Islet precursor cell (in vitro differentiated cells): Measurements from ENCODE around the gene FAM240A.
A peak's percentile ranks its signal among the peaks of the same experiment; 100 is the strongest.
"Not testable (repeated sequence)": the region's sequence is repeated elsewhere in the genome, so short reads cannot be mapped to it uniquely, and the experiment has no call there.

Experiments used
- DNase-seq: peaks from one replicate; pipeline ENCODE4 v3.0.0-alpha.2; 2018

The FAM240A gene

DNA sequence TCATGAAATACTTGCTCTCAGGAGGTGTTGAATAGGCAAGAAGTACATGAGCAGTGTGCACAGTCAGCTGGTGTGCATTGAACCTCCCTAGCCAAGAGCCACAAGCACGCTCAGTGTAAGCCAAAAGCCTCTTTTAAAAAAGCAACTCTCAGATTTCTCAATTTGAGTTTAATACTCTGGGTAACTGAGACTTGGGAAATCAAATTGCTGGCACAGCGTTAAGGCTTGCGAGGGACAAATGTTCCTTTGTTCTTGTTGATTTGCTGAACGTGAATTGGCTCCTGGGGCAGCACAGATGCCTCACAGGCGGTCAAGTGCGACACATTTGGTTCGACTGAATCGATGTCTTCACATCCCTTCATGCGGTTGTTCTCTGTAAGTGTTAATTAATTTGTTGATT, at the start of gene FAM240A:
FAM240A (plus strand) TSS at position 202 of the 400 bp plus-strand sequence; CDS start at position 361, 159 bp downstream.
- DNase-seq = no peak

DNA sequence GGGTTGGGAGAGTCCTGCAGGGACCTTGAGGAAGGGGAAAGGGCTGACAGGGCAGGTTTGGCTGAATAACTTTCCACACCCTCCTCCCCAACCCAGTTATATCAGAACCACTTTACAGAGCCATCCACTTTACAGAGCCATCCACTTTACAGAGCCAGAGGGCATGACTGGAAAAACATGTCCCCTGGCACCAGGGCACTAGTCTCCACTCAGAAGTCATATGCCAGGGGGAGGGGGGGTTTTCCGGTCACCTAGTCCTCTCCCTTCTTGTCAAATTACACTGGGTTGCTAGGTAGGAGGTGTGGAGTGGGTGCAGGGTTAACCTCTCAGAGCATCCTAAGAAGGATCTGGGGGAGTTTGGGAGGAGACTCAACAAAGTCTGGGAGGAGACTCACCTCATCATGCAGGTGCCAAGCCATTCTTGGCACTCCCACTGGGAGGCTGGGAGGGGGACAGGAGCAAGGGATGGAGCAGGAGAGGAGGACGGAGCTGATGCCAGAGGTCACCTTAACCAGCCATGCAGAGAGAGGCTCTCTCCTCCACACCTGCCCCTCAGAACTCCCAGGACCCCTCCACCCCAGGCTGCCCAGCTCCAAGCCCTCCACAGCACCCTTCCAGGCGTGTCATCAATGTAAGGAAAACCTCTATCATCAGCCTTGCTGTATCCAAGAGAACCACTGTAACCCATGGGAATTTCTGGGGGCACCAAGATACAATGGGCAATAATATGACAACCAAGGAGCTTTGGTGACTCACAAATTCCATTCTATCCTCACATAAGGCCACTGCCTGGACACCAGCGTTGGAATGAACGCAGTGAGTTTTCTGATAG, 47.9 kb upstream of the FAM240A start:
- peak; percentile 39 for DNase-seq

DNA sequence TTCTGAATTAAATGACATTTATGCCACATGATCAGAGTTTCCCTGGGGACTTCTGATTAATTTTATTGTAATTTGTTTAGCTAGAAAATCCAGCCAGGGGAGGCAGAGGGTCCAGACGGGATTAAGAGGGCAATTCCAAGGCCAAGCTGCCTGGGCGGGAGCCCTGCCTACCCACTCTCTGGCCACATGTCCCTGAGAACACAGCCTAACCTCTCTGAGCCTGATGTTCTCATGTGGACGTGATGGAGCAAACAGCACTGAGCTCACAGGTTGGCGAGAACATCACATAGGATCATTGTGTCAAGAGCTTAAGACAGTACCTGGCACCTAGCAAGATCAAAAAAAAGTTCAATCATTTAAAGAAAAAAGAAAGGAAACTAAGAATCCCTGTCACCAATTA, 47.2 kb upstream of the FAM240A start:
- no peak for DNase-seq

DNA sequence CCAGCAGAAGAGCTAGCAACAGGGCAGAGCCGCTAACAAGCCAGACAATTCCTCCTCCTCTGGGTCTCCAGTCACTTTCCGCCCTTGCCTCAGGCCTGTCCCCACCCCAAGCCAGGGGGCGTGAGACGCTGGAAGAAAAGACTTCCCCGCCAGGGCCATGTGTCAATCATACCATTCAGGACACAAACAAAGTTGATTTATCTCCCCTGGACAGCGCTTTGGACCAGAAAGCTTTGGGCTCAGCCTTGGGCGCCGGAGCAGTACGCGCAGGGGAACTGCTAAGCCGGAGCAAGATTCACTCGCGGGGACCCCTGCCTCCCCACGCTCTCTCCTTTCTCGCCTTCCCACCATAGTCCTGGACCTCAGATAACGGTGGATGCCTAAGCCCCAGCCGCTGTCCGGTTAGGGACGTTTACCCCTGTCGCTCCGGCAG, 46.7 kb upstream of the FAM240A start:
- peak; percentile 86 for DNase-seq

DNA sequence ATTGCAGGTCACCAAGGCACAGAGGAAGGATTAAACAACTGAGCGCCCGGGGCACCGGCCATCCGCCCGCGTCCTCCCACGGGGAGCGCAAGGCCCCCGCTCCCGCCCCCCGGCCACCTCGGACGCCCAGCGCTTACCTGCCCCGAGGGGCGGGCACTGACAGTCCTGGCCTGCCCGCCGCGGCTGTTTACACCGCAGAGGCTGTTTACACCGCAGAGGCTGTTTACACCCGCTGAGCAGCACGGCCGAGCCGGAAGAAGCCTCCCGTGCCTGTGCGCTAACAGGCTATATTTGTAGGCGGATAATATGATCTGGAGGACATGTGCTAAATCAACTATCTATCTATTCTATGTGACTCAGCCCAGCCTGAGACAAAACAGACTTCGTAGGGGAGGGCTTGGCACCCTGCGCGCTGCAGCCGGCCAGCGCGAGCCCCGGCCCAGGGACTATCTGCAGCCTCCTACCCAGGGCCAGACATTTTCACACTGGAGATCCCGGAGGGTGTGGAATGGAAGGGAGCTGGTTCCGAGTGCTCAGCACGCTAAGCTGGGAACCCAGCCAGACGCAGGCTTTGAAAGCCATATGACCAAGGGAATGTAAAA, 46.2 kb upstream of the FAM240A start, which contains the start of gene LRRC2:
LRRC2 (minus strand) TSS at position 263 of the 602 bp plus-strand sequence. CDS start 14,711 bp downstream, outside the sequence.
- peak; percentile 79 for DNase-seq

DNA sequence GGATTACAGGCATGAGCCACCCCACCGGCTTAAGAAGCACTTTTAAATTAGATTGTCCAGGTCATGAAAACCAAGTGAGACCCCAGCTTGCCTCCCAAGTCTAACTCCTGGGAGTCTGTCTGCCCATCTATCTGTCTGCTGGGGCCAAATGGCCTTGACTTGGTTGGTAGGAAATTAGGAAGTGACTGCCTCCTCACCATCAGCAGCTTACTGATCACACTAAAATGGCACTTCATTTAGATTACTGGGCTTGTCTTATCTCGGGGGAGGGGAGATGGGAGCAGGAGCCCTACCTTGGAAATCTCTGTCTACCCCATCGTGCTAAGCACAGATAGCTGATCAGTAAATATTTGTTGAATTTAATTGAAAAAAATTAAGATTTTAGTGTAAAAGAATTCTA, 40.6 kb upstream of the FAM240A start:
- DNase-seq = peak; percentile 44

DNA sequence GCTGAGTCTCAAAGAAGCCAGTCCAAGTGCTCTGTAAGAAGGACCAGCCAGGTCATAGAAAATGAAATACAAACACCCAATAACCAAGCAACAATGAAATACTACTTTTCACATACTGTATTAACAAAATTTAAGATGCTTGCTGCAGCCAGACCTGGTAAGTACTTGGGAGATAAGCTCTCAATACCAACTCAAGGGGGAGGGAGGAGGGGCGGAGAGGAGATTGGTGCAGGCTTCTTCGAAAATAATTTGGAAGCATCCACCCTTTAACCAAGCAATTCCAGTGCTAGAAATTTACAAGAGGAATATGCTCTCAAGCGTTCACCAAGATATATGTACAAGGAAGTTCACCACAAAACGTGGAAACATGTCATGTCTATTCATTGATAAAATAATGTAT, 38.6 kb upstream of the FAM240A start:
- DNase-seq = no peak

DNA sequence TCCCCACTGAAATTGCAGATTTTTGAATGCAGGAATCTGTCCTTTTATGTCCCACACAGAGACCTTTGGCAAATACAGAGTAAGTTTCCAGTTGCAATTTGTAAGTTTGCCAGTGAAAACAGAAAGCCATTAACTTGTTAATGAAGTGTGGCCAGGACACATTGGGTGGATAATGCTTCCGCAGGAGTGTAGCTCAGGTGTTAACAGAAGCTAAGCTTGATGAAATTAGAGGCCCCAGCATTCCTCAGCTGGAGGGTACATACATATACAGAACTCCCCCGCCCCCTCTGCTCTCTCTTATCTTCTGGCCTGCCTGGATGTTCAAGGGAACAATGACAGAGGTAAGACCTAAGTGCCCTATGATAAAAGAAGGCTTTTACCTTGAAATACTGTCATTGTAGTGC, 38.1 kb upstream of the FAM240A start:
- peak; percentile 56 for DNase-seq

DNA sequence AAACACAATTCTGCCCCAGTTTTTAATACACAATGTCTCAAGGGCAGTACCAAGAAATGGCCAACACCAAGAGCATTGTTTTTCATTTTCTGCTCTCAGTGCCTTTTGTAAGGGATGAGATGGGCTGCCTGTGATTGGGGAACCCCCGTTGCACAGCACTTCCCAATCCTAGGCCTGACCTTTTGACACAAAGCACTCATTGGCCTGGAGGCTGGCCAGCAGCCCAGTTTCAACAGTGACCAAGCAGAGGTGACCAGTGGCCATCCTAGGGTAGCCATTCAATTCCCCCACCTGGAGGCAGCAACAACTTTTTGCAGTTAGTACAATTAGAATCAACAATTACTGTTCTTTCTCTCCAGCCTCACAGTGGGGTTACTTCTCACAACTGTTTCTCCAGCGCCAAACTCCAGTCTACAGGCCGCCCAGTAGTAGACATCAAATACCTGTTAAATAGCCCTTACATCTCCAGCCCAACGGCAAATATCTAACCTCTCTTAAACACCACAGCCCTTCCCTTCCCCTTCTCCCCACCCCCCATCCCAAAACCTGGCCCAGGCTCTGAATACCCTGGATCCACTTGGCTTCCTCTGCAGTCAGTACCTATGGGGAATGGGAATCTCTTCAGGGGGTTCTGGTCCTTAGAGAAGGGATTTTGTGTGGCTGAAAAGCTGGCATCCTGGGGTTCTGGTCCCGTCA, 37.3 kb upstream of the FAM240A start:
- DNase-seq = peak; percentile 45

DNA sequence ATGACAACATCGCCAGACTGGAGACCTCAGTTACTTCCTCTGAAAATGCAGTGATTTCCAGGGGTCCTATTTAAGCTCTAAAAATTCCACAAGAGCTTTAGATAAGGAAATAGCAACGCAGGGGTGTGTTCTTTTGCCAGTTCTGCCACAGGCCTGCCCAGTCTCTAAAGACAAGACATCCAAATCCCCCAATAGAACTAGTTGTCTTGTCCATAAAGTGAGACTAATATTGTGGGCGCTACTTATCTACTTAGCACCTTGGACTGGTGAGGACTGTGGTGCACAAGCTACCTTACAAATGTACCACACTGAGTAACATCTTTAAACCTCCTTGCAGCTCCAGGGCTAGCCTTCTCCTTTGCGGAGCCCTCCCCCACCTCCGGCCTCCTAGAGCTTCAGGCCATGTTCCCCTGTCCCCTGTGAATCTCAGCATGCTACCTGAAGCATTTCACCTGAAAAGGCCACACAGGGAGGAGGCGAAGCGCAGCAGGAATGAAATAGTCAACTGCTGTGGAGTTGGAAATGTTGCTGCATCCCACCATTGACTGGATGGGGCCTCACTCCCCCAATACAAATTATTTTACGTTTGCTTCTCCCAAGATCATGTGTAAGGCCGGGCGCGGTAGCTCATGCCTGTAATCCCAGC, 36.6 kb upstream of the FAM240A start:
- DNase-seq = peak; percentile 58

DNA sequence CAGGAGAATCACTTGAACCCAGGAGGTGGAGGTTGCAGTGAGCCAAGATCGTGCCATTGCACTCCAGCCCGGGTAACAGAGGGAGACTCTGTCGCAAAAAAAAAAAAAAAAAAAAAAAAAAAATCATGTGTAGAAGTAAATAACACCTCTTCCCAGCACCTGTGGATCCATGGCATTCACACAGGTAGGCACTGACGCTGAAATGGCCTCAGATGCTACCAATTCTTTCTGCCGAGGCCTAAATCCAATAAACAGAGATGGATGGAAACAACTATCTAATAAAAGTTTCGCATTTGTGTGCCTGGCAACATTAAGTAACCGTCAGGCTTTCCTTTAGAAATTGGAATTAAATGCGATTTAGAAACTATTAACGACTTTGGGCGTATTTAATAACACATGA, 35.9 kb upstream of the FAM240A start:
- DNase-seq = peak; percentile 40

DNA sequence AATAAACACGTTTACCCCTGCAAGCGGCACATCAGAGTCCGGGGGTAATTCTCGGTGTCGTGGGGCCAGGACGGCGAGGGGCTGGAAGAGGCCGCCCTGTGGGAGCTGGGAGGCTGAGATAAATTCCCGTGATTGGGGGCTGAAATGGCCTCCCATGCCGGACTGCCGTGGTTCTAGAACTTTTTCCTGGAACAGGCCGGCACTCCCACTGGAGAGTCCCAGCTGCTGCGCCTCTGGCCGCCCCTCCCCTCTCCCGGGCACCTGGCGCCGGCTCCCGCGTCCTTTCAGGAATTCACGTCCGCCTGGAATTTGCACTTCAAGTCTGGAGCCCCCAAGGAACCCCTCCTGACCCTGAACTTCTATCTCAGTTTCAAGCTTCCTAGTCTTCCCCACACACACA, 35.4 kb upstream of the FAM240A start:
- DNase-seq = peak; percentile 82

DNA sequence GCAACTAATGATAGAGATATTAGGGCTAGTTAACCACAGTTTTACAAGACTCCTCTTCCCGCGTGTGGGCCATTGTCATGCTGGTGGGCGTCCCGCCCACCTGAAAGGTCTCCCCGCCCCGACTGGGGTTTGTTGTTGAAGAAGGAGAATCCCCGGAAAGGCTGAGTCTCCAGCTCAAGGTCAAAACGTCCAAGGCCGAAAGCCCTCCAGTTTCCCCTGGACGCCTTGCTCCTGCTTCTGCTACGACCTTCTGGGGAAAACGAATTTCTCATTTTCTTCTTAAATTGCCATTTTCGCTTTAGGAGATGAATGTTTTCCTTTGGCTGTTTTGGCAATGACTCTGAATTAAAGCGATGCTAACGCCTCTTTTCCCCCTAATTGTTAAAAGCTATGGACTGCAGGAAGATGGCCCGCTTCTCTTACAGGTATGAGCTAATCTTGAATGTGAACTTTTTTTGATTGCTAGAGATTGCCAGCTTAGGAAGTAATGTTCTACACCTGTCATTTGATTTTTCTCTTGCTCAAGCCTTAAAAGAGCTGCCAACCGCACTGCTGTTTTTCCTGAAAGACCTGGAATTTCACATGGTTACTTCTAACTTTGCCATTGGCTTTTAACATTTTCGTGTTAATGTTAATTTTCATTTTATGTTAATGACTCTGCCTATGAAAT, 34.6 kb upstream of the FAM240A start:
- DNase-seq = not testable (repeated sequence)

DNA sequence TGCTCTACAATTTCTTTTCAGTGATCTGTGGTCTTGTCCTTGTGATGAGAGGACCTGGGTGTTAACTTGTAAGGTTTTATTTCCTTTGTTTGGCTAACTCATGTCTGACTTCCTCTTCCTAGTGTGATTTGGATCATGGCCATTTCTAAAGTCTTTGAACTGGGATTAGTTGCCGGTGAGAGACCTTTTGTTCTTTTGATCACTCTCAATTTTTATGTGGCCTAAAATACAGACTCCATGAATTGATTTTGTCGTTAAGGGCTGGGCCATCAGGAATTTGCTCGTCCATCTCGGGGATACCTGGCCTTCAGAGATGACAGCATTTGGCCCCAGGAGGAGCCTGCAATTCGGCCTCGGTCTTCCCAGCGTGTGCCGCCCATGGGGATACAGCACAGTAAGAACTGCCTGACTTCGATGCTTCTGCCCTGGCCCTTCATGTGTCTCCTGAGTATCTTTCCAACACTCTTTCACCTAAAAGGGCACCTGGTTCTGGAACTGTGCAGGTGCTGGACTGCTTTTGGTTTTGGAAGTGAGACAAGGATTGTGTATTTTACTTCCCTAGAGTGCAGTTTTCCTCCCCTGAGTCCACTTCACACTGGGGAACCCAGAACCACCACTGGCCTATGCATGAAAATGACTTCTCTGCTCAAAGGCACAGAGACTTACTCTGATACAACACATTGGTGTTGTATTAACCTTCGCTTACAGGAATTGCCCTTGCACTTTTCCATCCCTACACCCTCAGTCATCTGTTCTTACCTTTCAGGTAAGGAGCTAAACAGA, 33.2 kb upstream of the FAM240A start:
- no peak for DNase-seq

DNA sequence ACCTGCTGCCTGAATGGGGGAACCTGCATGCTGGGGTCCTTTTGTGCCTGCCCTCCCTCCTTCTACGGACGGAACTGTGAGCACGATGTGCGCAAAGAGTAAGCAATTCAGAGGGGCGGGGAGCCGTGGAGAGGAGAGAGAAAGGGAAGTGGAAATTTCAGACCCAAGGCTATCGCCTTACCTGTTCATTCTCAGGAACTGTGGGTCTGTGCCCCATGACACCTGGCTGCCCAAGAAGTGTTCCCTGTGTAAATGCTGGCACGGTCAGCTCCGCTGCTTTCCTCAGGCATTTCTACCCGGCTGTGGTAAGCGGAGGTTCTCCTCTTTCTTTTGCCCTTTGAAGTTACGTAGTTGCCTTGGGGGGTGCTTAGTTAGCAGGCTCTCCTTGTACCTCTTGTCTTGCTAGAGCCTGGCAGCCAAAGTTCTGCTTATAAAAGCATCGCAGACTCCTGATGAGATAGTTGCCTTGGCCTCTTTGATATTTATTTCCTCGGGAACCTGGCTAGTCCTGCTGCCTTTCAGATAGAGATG, 32.5 kb upstream of the FAM240A start:
- DNase-seq = no peak

DNA sequence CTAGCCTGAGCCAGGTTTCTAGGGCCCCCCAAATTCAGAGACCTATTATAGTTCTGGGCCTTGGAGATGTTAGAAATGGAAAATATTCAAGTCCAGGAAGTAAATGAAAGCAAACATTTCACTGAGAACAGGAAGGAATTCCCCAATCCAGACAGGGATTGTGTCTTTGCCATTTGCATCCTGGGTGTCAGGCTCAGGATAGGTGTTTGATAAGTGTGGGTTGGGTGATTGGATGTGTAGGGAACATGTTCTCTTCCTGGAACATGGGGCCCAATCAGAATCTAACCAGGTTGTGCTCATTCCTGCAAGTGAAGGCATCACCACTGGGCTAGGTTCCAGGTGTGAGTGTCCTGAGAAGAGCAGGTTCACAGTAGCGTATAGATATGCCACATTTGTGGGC, 31.6 kb upstream of the FAM240A start:
- no peak for DNase-seq

DNA sequence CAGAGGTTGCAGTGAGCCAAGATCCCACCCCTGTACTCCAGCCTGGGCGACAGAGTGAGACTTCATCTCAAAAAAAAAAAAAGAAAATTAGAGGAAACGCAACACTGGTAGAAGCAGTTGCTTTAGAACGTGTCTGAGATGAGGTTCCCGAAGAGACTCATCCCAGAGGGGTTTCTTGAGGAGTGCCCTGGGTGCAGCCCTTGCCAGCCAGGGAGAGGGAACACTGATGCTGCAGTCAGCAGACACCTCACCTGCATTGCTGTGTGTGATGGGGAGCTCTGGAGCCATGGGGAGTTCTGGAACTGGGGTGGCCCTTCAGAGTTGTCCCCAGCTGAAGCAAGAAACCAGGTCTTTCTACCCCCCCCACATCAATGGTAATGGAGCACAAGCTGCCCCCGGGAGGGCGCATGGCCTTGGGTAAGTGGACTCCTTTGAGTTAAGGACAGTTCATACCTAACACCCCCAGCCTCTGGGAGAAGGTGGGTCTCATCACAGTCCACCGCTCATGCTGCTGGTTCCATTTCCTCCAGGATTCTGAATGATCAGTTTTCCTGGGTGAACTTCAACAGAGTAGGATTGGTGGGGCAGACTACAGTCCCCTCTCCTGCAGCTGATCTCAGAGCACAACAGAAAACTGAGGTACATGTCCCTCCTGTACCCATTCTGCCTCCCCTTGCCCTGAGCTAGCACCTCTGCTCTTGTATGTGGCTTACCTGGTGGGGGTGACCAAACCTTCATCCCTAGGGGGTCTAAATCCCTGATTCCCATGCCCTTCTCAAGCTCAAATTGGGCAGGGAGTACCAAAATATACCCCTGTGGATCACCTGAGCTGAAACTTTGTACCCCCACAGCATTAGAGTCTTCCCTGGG, 27.5 kb upstream of the FAM240A start:
- no peak for DNase-seq

DNA sequence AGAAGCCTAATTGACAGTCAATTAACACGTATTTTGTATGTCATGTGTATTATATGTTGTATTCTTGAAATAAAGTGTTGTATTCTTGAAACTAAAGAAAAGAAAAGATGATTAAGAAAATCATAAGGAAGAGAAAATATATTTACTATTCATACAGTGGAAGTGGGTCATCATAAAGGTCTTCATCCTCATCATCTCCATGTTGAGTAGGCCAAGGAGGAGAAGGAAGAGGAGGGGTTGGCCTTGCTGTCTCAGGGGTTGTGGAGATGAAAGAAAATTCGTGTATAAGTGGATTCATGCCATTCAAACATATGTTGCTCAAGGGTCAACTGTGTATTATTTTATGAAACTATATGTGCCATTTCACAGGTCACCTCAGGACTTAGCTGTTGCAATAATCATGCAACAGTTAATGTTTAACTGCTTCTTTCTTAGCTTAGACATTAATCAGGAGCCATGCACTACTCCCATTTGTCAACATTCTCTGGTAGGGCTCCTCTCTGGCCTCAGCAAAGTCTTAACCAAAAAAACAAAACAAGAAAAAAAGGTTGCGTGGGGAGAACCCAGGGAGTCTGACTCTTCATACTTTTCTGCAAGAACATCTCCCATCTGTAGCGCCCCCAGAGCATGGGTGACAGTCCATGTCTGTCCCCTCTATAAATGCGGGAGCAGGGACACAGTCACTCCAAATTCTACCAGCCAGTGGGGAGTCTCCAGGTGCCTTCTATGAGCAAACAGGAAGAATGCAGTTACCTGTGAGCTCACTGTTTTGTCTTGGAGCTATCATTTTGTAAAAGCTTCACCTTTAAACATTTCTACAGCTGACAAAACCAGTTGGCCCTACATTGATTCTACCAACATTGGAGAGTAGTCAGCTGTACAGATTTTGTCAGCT, 26.3 kb upstream of the FAM240A start:
- DNase-seq = no peak

DNA sequence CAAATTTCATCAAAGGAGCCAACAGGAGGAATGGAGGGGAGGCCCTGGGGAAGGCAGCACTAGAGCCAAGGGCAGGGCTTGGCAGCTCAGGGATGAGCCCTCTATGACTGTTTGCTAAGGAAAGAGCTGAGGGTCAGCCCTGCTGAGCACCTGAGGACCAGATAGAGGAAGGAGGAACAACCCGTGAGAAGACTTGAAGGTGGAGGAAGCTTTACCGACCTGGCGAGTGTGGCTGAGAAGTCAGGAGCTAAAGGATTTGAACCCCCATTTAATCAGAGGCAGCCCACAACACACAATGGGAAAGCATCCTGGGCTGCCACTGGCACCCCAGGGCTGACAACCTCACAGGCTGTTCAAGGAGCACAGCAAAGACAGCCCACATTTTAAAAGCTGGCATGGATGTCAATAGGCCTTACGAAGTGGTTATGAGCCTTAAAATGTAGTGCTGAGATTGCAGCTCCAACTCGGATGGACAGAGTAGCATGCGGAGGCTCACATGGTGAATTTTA, 25.5 kb upstream of the FAM240A start:
- DNase-seq = no peak
